GM12878 (cell line): ENCODE data around the gene OLFML3.

Experiments used
- BHLHE40 ChIP-seq, 2 experiments: fragments of 450-650 bp in 1 of 2; IDR thresholded peaks; 2 replicates each; pipeline ENCODE4 v1.6.1; 2011 to 2017; ENCODE audit warnings: low read depth in 2 of 2, borderline replicate concordance in 1 of 2, improper control_type of control experiment in 1 of 2, low read length in 1 of 2, mild to moderate bottlenecking in 1 of 2
- CBX3 ChIP-seq: fragments of 200-600 bp; sonication (generic); IDR thresholded peaks from 2 replicates; pipeline ENCODE4 v1.6.1; 2016; ENCODE audit warnings: low read depth, borderline replicate concordance
- CHD4 ChIP-seq: fragments of 200-600 bp; sonication (generic); IDR thresholded peaks from 2 replicates; pipeline ENCODE4 v1.6.1; 2016; ENCODE audit warnings: mild to moderate bottlenecking
- CTCF ChIP-seq, 3 experiments: IDR thresholded peaks in 2 of 3; conservative IDR thresholded peaks in 1 of 3; 2 replicates each; pipeline ENCODE4 v1.5.1; 2011; ENCODE audit warnings: low read depth in 3 of 3, low read length in 3 of 3, mild to moderate bottlenecking in 3 of 3, control low read depth in 2 of 3, moderate library complexity in 2 of 3, inconsistent platforms in 1 of 3, mixed read lengths in 1 of 3; ENCODE audit not compliant: control insufficient read depth in 2 of 3, insufficient read depth in 1 of 3; ENCODE audit errors: extremely low read depth in 1 of 3
- FOXM1 ChIP-seq: IDR thresholded peaks from 2 replicates; pipeline ENCODE4 v1.6.1; 2012; ENCODE audit warnings: low read depth, mild to moderate bottlenecking, inconsistent platforms, low read length, moderate library complexity
- GABPA ChIP-seq: IDR thresholded peaks from 2 replicates; pipeline ENCODE4 v1.6.1; 2014; ENCODE audit warnings: antibody characterized with exemption, low read depth, mild to moderate bottlenecking, inconsistent platforms
- POLR2A ChIP-seq: IDR thresholded peaks from 2 replicates; pipeline ENCODE4 v1.6.1; 2011; ENCODE audit warnings: low read depth, mild to moderate bottlenecking, low read length
- POLR2AphosphoS5 ChIP-seq: IDR thresholded peaks from 2 replicates; pipeline ENCODE4 v1.6.1; 2011; ENCODE audit warnings: mild to moderate bottlenecking, low read length, inconsistent platforms
- STAT3 ChIP-seq: IDR thresholded peaks from 2 replicates; pipeline ENCODE4 v1.6.1; 2011; ENCODE audit warnings: low read depth, low read length, improper control_type of control experiment
- TAF1 ChIP-seq: IDR thresholded peaks from 2 replicates; pipeline ENCODE4 v1.6.1; 2011; ENCODE audit warnings: mild to moderate bottlenecking, low read depth, low read length, borderline replicate concordance
- YY1 ChIP-seq: IDR thresholded peaks from 2 replicates; pipeline ENCODE4 v1.6.1; 2011; ENCODE audit warnings: low read depth, mild to moderate bottlenecking, low read length
- TF ChIP-seq, protein P1 (sequence below): fragments of 450-650 bp; formaldehyde crosslinking; IDR thresholded peaks from 2 replicates; pipeline ENCODE4 v1.5.0; 2022; ENCODE audit warnings: mild to moderate bottlenecking, missing genetic modification characterization
- TF ChIP-seq, protein P2 (sequence below): fragments of 150-350 bp; IDR thresholded peaks from 2 replicates; pipeline ENCODE4 v1.6.1; 2016; ENCODE audit warnings: low read depth, low read length

- TF ChIP-seq CBX3, result no peak
- no peak for TF ChIP-seq CHD4
- no peak for TF ChIP-seq CTCF (IDR thresholded peaks at IDR 0.05 in 2 of 3, conservative IDR thresholded peaks at IDR 0.05 in 1 of 3; ENCODE audit: control insufficient read depth in 2 of 3, extremely low read depth in 1 of 3, insufficient read depth in 1 of 3, low read depth in 3 of 3, low read length in 3 of 3)
- TF ChIP-seq, protein P1, sequence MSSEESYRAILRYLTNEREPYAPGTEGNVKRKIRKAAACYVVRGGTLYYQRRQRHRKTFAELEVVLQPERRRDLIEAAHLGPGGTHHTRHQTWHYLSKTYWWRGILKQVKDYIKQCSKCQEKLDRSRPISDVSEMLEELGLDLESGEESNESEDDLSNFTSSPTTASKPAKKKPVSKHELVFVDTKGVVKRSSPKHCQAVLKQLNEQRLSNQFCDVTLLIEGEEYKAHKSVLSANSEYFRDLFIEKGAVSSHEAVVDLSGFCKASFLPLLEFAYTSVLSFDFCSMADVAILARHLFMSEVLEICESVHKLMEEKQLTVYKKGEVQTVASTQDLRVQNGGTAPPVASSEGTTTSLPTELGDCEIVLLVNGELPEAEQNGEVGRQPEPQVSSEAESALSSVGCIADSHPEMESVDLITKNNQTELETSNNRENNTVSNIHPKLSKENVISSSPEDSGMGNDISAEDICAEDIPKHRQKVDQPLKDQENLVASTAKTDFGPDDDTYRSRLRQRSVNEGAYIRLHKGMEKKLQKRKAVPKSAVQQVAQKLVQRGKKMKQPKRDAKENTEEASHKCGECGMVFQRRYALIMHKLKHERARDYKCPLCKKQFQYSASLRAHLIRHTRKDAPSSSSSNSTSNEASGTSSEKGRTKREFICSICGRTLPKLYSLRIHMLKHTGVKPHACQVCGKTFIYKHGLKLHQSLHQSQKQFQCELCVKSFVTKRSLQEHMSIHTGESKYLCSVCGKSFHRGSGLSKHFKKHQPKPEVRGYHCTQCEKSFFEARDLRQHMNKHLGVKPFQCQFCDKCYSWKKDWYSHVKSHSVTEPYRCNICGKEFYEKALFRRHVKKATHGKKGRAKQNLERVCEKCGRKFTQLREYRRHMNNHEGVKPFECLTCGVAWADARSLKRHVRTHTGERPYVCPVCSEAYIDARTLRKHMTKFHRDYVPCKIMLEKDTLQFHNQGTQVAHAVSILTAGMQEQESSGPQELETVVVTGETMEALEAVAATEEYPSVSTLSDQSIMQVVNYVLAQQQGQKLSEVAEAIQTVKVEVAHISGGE, result no peak
- TF ChIP-seq TAF1, result no peak
- no peak for TF ChIP-seq POLR2AphosphoS5
- TF ChIP-seq BHLHE40 (IDR thresholded peaks at IDR 0.05; ENCODE audit: borderline replicate concordance in 1 of 2, low read depth in 2 of 2, low read length in 1 of 2), result no peak
- TF ChIP-seq YY1, result no peak
- TF ChIP-seq FOXM1, result no peak
- no peak for TF ChIP-seq STAT3
- TF ChIP-seq POLR2A, result no peak
- TF ChIP-seq, protein P2, sequence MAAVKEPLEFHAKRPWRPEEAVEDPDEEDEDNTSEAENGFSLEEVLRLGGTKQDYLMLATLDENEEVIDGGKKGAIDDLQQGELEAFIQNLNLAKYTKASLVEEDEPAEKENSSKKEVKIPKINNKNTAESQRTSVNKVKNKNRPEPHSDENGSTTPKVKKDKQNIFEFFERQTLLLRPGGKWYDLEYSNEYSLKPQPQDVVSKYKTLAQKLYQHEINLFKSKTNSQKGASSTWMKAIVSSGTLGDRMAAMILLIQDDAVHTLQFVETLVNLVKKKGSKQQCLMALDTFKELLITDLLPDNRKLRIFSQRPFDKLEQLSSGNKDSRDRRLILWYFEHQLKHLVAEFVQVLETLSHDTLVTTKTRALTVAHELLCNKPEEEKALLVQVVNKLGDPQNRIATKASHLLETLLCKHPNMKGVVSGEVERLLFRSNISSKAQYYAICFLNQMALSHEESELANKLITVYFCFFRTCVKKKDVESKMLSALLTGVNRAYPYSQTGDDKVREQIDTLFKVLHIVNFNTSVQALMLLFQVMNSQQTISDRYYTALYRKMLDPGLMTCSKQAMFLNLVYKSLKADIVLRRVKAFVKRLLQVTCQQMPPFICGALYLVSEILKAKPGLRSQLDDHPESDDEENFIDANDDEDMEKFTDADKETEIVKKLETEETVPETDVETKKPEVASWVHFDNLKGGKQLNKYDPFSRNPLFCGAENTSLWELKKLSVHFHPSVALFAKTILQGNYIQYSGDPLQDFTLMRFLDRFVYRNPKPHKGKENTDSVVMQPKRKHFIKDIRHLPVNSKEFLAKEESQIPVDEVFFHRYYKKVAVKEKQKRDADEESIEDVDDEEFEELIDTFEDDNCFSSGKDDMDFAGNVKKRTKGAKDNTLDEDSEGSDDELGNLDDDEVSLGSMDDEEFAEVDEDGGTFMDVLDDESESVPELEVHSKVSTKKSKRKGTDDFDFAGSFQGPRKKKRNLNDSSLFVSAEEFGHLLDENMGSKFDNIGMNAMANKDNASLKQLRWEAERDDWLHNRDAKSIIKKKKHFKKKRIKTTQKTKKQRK, result no peak
- TF ChIP-seq GABPA, result no peak
These were observed 32.4 kb upstream of the OLFML3 start for GRCh38 chr1:113946678-113947387.
